OCI-LY1 (cell line): ENCODE data around the gene ZNHIT2.
A peak's percentile ranks its signal among the peaks of the same experiment; 100 is the strongest.

Experiments used
- H2AFZ ChIP-seq: fragments of 200-600 bp; sonication (generic), shearing (Covaris generic); 2 replicates; pipeline ENCODE4 v1.6.0; 2014; ENCODE audit warnings: antibody characterized with exemption, mild to moderate bottlenecking, low read length
- H3F3A ChIP-seq: fragments of 200-600 bp; sonication (generic), shearing (Covaris generic); 2 replicates; pipeline ENCODE4 v1.6.0; 2014; ENCODE audit warnings: mild to moderate bottlenecking, antibody characterized with exemption, low read length, moderate library complexity; ENCODE audit not compliant: insufficient read depth
- H3K27ac ChIP-seq: fragments of 200-600 bp; sonication (generic); 2 replicates; pipeline ENCODE4 v1.5.1; 2014; ENCODE audit warnings: low read length, mixed run types, mild to moderate bottlenecking, low read depth; ENCODE audit not compliant: poor library complexity, severe bottlenecking
- H3K27me3 ChIP-seq: fragments of 200-600 bp; sonication (generic); 2 replicates; pipeline ENCODE4 v1.6.0; 2014; ENCODE audit warnings: antibody characterized with exemption, mild to moderate bottlenecking, low read length, moderate library complexity; ENCODE audit not compliant: insufficient read depth
- H3K36me3 ChIP-seq: fragments of 200-600 bp; sonication (generic); 2 replicates; pipeline ENCODE4 v1.6.1; 2014; ENCODE audit warnings: mild to moderate bottlenecking, antibody characterized with exemption, low read length, moderate library complexity, mixed read lengths; ENCODE audit not compliant: insufficient read depth
- H3K4me1 ChIP-seq: fragments of 200-600 bp; sonication (generic); 2 replicates; pipeline ENCODE4 v1.5.1; 2014; ENCODE audit warnings: mild to moderate bottlenecking, low read length, moderate library complexity; ENCODE audit not compliant: insufficient read depth, severe bottlenecking
- H3K4me2 ChIP-seq: fragments of 200-600 bp; sonication (generic), shearing (Covaris generic); 2 replicates; pipeline ENCODE4 v1.6.1; 2014; ENCODE audit warnings: low read length
- H3K4me3 ChIP-seq: fragments of 200-600 bp; sonication (generic); 2 replicates; pipeline ENCODE4 v1.5.1; 2014; ENCODE audit warnings: low read length, low read depth, mild to moderate bottlenecking, mixed read lengths; ENCODE audit not compliant: poor library complexity, severe bottlenecking
- H3K79me2 ChIP-seq: fragments of 200-600 bp; shearing (Covaris generic); 2 replicates; pipeline ENCODE4 v1.6.1; 2016; ENCODE audit warnings: mixed run types, low read length, mixed read lengths; ENCODE audit not compliant: insufficient read depth
- H3K9ac ChIP-seq: fragments of 200-600 bp; sonication (generic), shearing (Covaris generic); 2 replicates; pipeline ENCODE4 v1.6.1; 2014; ENCODE audit warnings: mild to moderate bottlenecking, low read length, mixed read lengths
- H3K9me2 ChIP-seq: fragments of 200-600 bp; sonication (generic), shearing (Covaris generic); 2 replicates; pipeline ENCODE4 v1.6.1; 2014; ENCODE audit warnings: low read depth, mild to moderate bottlenecking, low read length, mixed read lengths
- H3K9me3 ChIP-seq: fragments of 200-600 bp; shearing (Covaris generic); 2 replicates; pipeline ENCODE4 v1.6.1; 2014; ENCODE audit warnings: low read length, mixed read lengths
- H4K20me1 ChIP-seq: fragments of 200-600 bp; sonication (generic), shearing (Covaris generic); 2 replicates; pipeline ENCODE4 v1.6.0; 2016; ENCODE audit warnings: mild to moderate bottlenecking, low read length; ENCODE audit not compliant: insufficient read depth
- EZH2 ChIP-seq: fragments of 200-600 bp; sonication (generic), shearing (Covaris generic); IDR thresholded peaks from 2 replicates; pipeline ENCODE4 v1.8.0; 2017; ENCODE audit warnings: borderline replicate concordance, mixed run types, mild to moderate bottlenecking, antibody characterized with exemption, low read length, moderate library complexity, mixed read lengths
- TF ChIP-seq, protein P1 (sequence below): fragments of 200-600 bp; sonication (generic), shearing (Covaris generic); IDR thresholded peaks from 2 replicates; pipeline ENCODE4 v1.5.1; 2017; ENCODE audit warnings: mild to moderate bottlenecking, antibody characterized with exemption, low read length, moderate library complexity, mixed read lengths

Gene ZNHIT2

DNA sequence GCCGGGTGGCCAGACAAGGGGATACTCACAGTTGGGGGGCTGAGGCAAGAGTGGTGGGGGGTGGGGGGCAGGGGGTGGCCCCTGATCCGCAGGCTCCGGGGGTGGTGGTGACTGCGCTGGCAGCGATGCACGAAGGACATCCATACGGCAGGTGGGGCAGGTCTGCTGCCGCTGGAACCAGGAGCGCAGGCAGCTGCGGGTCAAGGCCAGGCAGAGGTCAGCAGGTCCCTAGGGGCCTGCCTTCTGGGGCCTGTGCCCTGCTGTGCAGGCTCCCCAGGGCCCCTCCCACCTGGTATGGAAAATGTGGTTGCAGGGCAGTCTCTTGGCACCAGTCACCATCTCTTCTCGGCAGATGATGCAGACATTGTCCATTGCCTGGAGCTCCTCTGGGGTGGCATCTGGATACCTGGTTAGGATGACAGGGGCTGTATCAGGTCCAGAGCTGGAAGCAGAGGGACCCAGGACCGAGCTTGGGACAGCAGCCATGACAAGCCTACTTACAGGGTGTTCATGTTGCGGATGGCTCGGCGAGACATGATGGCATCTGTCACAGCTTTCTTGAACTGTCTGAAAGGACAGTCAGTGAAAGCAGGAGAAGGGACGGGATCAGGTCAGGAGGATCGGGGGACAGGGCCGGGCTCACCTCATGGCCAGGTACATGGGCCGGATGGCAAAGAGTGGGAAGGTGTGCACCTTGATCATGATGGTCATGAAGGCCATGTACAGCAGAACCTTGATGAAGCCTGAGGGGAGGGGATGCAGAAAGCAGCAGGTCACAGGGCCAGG lies 13.3 kb upstream of the ZNHIT2 start:
- Histone ChIP-seq H3K4me1 (peaks cover 42% of the 10 kb centered on the region), H3K27me3 (no peaks in the 10 kb centered on the region), H3K9me3 (no peaks in the 10 kb centered on the region), H3K27ac (peak overlapping the region; percentile 99), H4K20me1 (no peaks in the 10 kb centered on the region), H3K4me3 (peak overlapping the region; percentile 95), H3K36me3 (peaks cover 79% of the 10 kb centered on the region), H3F3A (peaks cover 16% of the 10 kb centered on the region; the same call in 1 of the 2 replicates), H3K9me2 (no peaks in the 10 kb centered on the region), H3K79me2 (peaks cover 8% of the 10 kb centered on the region; the same call in 1 of the 2 replicates), H3K9ac (peak overlapping the region; percentile 76), H2AFZ (no peak overlapping the region), H3K4me2 (peak overlapping the region; percentile 93)
- TF ChIP-seq EZH2 = no peak
- TF ChIP-seq, protein P1, sequence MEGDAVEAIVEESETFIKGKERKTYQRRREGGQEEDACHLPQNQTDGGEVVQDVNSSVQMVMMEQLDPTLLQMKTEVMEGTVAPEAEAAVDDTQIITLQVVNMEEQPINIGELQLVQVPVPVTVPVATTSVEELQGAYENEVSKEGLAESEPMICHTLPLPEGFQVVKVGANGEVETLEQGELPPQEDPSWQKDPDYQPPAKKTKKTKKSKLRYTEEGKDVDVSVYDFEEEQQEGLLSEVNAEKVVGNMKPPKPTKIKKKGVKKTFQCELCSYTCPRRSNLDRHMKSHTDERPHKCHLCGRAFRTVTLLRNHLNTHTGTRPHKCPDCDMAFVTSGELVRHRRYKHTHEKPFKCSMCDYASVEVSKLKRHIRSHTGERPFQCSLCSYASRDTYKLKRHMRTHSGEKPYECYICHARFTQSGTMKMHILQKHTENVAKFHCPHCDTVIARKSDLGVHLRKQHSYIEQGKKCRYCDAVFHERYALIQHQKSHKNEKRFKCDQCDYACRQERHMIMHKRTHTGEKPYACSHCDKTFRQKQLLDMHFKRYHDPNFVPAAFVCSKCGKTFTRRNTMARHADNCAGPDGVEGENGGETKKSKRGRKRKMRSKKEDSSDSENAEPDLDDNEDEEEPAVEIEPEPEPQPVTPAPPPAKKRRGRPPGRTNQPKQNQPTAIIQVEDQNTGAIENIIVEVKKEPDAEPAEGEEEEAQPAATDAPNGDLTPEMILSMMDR = no peak

DNA sequence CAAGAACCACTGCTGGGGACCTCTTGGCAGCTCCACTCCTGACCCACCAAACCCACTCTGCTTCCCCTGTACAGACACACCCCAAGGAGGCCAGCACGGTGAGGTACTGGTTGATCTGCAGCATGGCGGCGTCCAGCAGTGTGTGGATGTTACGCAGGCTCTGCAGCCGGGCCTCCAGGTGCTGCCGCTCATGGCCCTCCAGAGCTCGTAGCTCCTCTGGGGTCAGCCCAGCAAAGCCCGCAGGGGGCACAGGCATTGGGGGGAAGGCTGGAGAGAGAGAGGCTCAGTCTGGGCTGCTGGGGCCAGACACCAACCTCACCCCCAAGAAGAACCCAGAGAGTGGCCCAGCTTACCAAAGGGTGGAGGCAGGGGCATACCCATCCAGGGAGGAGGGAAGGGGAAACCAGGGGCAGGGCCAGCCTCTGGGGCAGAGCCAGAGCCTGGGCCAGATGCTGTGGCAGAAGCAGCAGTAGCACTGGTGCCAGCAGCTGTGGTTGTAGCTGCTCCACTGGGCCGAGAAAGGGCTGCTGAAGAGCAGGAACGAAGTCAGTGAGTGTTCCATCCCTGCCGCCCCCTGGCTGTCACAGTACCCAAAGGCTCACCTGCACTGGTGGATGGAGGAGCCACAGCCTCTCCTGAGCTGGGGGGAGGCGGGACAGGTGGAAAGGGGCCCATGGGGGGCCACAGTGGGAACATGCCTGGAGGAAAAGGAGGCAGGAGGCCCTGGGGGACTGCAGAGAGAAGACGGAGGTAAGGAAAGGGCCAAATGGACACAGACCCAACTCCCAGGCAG lies 12.3 kb upstream of the ZNHIT2 start:
- TF ChIP-seq, protein P1 = peak; percentile 36
- no peak for TF ChIP-seq EZH2
- Histone ChIP-seq H3K9me3 (no peaks in the 10 kb centered on the region), H3K27me3 (no peaks in the 10 kb centered on the region), H3K9ac (peak overlapping the region; percentile 38; the same call in 1 of the 2 replicates), H3F3A (peaks cover 17% of the 10 kb centered on the region; the same call in 1 of the 2 replicates), H4K20me1 (no peaks in the 10 kb centered on the region), H3K4me1 (peaks cover 36% of the 10 kb centered on the region), H3K4me2 (peak overlapping the region; percentile 93), H2AFZ (no peak overlapping the region), H3K27ac (peak overlapping the region; percentile 99), H3K36me3 (peaks cover 89% of the 10 kb centered on the region), H3K4me3 (peak overlapping the region; percentile 95), H3K9me2 (no peaks in the 10 kb centered on the region), H3K79me2 (peaks cover 8% of the 10 kb centered on the region; the same call in 1 of the 2 replicates)

DNA sequence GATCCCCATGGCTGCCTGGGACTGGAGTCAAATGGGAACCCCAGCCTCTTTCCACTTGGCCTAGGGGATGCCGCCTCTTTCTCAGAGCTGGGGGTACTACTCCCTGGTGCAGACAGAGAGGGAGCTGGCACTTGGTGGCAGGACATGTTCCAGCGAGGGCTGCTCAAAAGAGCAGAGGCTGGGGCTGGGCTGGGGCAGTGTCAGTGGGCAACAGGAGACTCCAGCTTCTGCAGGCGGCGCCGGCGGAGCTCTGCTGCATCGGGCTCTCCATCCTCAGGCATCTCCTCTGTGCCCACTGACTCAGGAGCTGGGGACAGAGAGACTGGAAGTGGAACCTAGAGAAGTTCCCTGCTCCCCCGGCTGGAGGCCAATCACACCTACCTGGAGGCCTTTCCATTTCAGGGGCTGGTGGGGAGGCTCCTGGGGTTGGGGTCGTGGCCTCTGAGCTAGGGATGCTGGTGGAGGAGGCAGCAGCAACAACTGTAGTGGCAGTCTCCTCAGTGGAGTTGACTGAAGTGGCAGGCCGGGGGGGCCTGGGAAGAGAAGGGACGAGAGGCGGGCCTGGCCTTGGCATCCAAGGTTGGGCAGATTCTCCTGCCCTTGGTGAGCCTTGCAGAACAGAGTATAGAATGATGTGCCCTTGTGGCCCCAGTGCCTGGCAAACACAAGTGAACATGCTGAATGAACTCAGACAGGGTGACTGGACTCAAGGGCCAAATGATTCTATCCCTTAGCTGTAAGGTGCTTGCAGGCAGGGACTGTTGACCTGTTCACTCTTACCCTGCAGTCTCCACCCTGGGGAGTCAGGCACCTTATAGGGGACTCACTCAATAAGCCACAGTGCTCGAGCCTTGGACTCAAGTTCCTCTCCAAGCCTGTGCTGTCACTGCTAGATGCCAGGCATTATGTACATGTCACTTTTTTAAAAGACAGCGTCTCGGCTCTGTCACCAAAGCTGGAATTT lies 11.0 kb upstream of the ZNHIT2 start:
- peaks cover 37% of the 10 kb centered on the region for H3K4me1 ChIP-seq
- peaks cover 23% of the 10 kb centered on the region; the same call in 1 of the 2 replicates for H3F3A ChIP-seq
- H3K27ac ChIP-seq = peak overlapping the region; percentile 99
- no peaks in the 10 kb centered on the region for H3K27me3 ChIP-seq
- TF ChIP-seq, protein P1 = no peak
- no peak for TF ChIP-seq EZH2
- H3K9me2 ChIP-seq = no peaks in the 10 kb centered on the region
- no peak overlapping the region for H2AFZ ChIP-seq
- no peak overlapping the region for H3K4me3 ChIP-seq
- no peaks in the 10 kb centered on the region for H3K9me3 ChIP-seq
- H3K36me3 ChIP-seq = peaks cover 95% of the 10 kb centered on the region
- no peak overlapping the region for H3K4me2 ChIP-seq
- no peaks in the 10 kb centered on the region for H4K20me1 ChIP-seq
- H3K9ac ChIP-seq = no peak overlapping the region
- H3K79me2 ChIP-seq = peaks cover 2% of the 10 kb centered on the region; the same call in 1 of the 2 replicates
